Transverse colon (tissue), 4 donors: ENCODE data around the gene TSGA10.

Experiments
- EP300 ChIP-seq: sonication (generic); formaldehyde crosslinking; IDR thresholded peaks from one replicate; pipeline ENCODE4 v1.6.1; 2017; ENCODE audit warnings: antibody characterized with exemption, low read depth
- POLR2A ChIP-seq: fragments of 450-650 bp; IDR thresholded peaks from one replicate; pipeline ENCODE4 v1.6.1; 2016; ENCODE audit warnings: antibody characterized with exemption, mild to moderate bottlenecking, moderate library complexity
- POLR2AphosphoS5 ChIP-seq, 3 donors: sonication (generic); formaldehyde crosslinking; IDR thresholded peaks; one replicate each; pipeline ENCODE4 v1.6.1; 2016; ENCODE audit warnings: antibody characterized with exemption in 3 of 3
- TF ChIP-seq, protein P1 (sequence below), 5 experiments: fragments of 200-600 bp in 3 of 5; fragments of 450-650 bp in 2 of 5; sonication (generic) in 3 of 5; IDR thresholded peaks; 1 replicate in 2 of 5; 2 replicates in 3 of 5; pipeline ENCODE4 v1.5.1; 2016 to 2017; ENCODE audit warnings: antibody characterized with exemption in 5 of 5, inconsistent platforms in 3 of 5, mild to moderate bottlenecking in 2 of 5, moderate library complexity in 1 of 5

DNA sequence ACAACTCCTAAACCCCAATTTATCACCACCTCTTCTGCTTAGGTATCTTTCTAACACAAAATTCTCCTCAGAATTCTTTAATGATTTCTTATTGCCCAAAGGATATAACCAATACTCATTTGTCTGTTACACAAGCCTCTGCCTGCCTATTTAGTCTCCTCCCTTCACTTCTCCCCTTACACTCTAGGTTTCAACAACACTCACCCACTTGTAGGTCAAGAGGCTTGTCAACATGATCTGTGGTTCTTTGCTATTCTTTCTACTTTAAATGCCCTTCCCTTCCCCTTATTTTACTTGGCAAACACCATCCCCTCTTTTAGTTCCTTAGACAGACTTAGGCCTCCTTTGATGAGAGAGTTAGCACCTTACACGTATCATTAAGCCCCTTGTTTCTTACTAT is 82.2 kb downstream of the TSGA10 start:
- TF ChIP-seq, protein P1, sequence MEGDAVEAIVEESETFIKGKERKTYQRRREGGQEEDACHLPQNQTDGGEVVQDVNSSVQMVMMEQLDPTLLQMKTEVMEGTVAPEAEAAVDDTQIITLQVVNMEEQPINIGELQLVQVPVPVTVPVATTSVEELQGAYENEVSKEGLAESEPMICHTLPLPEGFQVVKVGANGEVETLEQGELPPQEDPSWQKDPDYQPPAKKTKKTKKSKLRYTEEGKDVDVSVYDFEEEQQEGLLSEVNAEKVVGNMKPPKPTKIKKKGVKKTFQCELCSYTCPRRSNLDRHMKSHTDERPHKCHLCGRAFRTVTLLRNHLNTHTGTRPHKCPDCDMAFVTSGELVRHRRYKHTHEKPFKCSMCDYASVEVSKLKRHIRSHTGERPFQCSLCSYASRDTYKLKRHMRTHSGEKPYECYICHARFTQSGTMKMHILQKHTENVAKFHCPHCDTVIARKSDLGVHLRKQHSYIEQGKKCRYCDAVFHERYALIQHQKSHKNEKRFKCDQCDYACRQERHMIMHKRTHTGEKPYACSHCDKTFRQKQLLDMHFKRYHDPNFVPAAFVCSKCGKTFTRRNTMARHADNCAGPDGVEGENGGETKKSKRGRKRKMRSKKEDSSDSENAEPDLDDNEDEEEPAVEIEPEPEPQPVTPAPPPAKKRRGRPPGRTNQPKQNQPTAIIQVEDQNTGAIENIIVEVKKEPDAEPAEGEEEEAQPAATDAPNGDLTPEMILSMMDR (IDR thresholded peaks at IDR 0.05) = no peak
- TF ChIP-seq POLR2A (no peak), POLR2AphosphoS5 (IDR thresholded peaks at IDR 0.05) (no peak), EP300 (no peak)
